Dedifferentiated amniotic fluid mesenchymal stem cell (primary cell): ENCODE data around the gene HDLBP.

Experiments used
- DNase-seq: peaks from one replicate; pipeline ENCODE4 v3.0.0-alpha.2; 2016; ENCODE audit errors: extremely low spot score

The HDLBP gene

GRCh38 chr2:241273210-241274020, 42.1 kb downstream of the HDLBP start:
- no peak for DNase-seq

- peak; percentile 43 for DNase-seq
Observed at GRCh38 chr2:241272303-241273209, 42.9 kb downstream of the HDLBP start.

GRCh38 chr2:241271706-241272302, 43.7 kb downstream of the HDLBP start:
- peak; percentile 79 for DNase-seq

- no peak for DNase-seq
Observed at GRCh38 chr2:241270531-241270930, 44.9 kb downstream of the HDLBP start.

GRCh38 chr2:241269707-241270520, 45.6 kb downstream of the HDLBP start:
- no peak for DNase-seq

- peak; percentile 49 for DNase-seq
Observed at GRCh38 chr2:241268716-241269445, 46.6 kb downstream of the HDLBP start.

GRCh38 chr2:241268306-241268705, 47.2 kb downstream of the HDLBP start:
- no peak for DNase-seq

GRCh38 chr2:241267249-241268067, 48.0 kb downstream of the HDLBP start:
- DNase-seq: no peak

GRCh38 chr2:241265506-241265905, 50.0 kb downstream of the HDLBP start:
- DNase-seq: no peak

GRCh38 chr2:241263061-241263460, 52.4 kb downstream of the HDLBP start:
- DNase-seq: no peak

GRCh38 chr2:241261628-241262027, 53.8 kb downstream of the HDLBP start:
- DNase-seq: no peak

GRCh38 chr2:241260911-241261310, 54.6 kb downstream of the HDLBP start:
- no peak for DNase-seq

- DNase-seq: no peak
Observed at GRCh38 chr2:241258505-241259280, 56.8 kb downstream of the HDLBP start.

GRCh38 chr2:241257419-241258032, 57.9 kb downstream of the HDLBP start:
- no peak for DNase-seq

GRCh38 chr2:241256168-241256545, 59.3 kb downstream of the HDLBP start:
- DNase-seq: no peak

- no peak for DNase-seq
Observed at GRCh38 chr2:241255542-241256167, 59.8 kb downstream of the HDLBP start.

GRCh38 chr2:241254904-241255351, 60.5 kb downstream of the HDLBP start:
- DNase-seq: no peak
